HEK293T (cell line): ENCODE measurements around the gene TBC1D22A.

Experiments
- CTCF ChIA-PET: fragments of 350-600 bp; formaldehyde crosslinking; extraction: SDS; loops from one replicate; lab custom pipeline; 2021; ENCODE audit warnings: antibody characterized with exemption, inconsistent platforms; lab: Yijun Ruan, JAX
- POLR2A ChIA-PET: fragments of 350-600 bp; formaldehyde crosslinking; extraction: SDS; loops from one replicate; lab custom pipeline; 2020; ENCODE audit warnings: antibody characterized with exemption, inconsistent platforms; lab: Yijun Ruan, JAX
- DNase-seq: peaks from one replicate; pipeline ENCODE4 v3.0.0; 2012; ENCODE audit warnings: mixed read lengths; ENCODE audit errors: extremely low spot score
- ARNT ChIP-seq: fragments of 450-650 bp; IDR thresholded peaks from 2 replicates; pipeline ENCODE4 v1.6.1; 2017; ENCODE audit warnings: mild to moderate bottlenecking
- BHLHE40 ChIP-seq: fragments of 450-650 bp; IDR thresholded peaks from 2 replicates; pipeline ENCODE4 v1.6.1; 2016; ENCODE audit warnings: mild to moderate bottlenecking, moderate library complexity, borderline replicate concordance
- CTBP1 ChIP-seq: fragments of 450-650 bp; IDR thresholded peaks from 2 replicates; pipeline ENCODE4 v1.6.1; 2016; ENCODE audit warnings: borderline replicate concordance
- ELF4 ChIP-seq: fragments of 450-650 bp; IDR thresholded peaks from 2 replicates; pipeline ENCODE4 v1.6.1; 2017; ENCODE audit warnings: antibody characterized with exemption
- FOXA1 ChIP-seq: fragments of 450-650 bp; IDR thresholded peaks from 2 replicates; pipeline ENCODE4 v1.6.1; 2016; ENCODE audit warnings: mild to moderate bottlenecking
- FOXK2 ChIP-seq: fragments of 450-650 bp; IDR thresholded peaks from 2 replicates; pipeline ENCODE4 v1.6.1; 2016; ENCODE audit warnings: mild to moderate bottlenecking
- FOXM1 ChIP-seq: fragments of 450-650 bp; IDR thresholded peaks from 2 replicates; pipeline ENCODE4 v1.6.1; 2017; ENCODE audit warnings: mild to moderate bottlenecking, borderline replicate concordance
- HDGF ChIP-seq: fragments of 450-650 bp; IDR thresholded peaks from 2 replicates; pipeline ENCODE4 v1.6.1; 2017; ENCODE audit warnings: antibody characterized with exemption, borderline replicate concordance
- L3MBTL2 ChIP-seq: fragments of 450-650 bp; conservative IDR thresholded peaks from 2 replicates; pipeline ENCODE4 v1.6.1; 2016; ENCODE audit warnings: mild to moderate bottlenecking
- LEF1 ChIP-seq: fragments of 450-650 bp; IDR thresholded peaks from 2 replicates; pipeline ENCODE4 v1.6.1; 2017; ENCODE audit warnings: mild to moderate bottlenecking, borderline replicate concordance
- NFRKB ChIP-seq: fragments of 450-650 bp; IDR thresholded peaks from 2 replicates; pipeline ENCODE4 v1.6.1; 2016; ENCODE audit warnings: mild to moderate bottlenecking, moderate library complexity
- SP1 ChIP-seq: fragments of 450-650 bp; IDR thresholded peaks from 2 replicates; pipeline ENCODE4 v1.6.1; 2017
- SUZ12 ChIP-seq: fragments of 450-650 bp; IDR thresholded peaks from 2 replicates; pipeline ENCODE4 v1.6.1; 2016; ENCODE audit warnings: mild to moderate bottlenecking
- ZNF384 ChIP-seq: fragments of 450-650 bp; IDR thresholded peaks from 2 replicates; pipeline ENCODE4 v1.6.1; 2016
- TF ChIP-seq, protein P1 (sequence below): fragments of 450-650 bp; IDR thresholded peaks from 2 replicates; pipeline ENCODE4 v1.6.1; 2016

The TBC1D22A gene

GRCh38 chr22:46798366-46799350, 36.2 kb downstream of the TBC1D22A start:
- TF ChIP-seq FOXK2, result no peak
- no peak for TF ChIP-seq LEF1
- no peak for TF ChIP-seq ZNF384
- no peak for TF ChIP-seq NFRKB
- TF ChIP-seq BHLHE40, result no peak
- TF ChIP-seq, protein P1, sequence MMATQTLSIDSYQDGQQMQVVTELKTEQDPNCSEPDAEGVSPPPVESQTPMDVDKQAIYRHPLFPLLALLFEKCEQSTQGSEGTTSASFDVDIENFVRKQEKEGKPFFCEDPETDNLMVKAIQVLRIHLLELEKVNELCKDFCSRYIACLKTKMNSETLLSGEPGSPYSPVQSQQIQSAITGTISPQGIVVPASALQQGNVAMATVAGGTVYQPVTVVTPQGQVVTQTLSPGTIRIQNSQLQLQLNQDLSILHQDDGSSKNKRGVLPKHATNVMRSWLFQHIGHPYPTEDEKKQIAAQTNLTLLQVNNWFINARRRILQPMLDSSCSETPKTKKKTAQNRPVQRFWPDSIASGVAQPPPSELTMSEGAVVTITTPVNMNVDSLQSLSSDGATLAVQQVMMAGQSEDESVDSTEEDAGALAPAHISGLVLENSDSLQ, result no peak
- no peak for TF ChIP-seq FOXM1
- no peak for TF ChIP-seq CTBP1
- no peak for TF ChIP-seq SUZ12
- TF ChIP-seq SP1, result no peak
- ChIA-PET POLR2A (no interaction called here), CTCF (interaction anchor here (0.6 to 1.2 kb wide), 10 partner anchors 11 to 614 kb away, joined by 3 to 6 read pairs (median 4); no protein-coding TSS in a partner anchor)
- peak; percentile 86 for DNase-seq

- ChIA-PET POLR2A (no interaction called here), CTCF (interaction anchor here (0.6 kb wide), 2 partner anchors 30 to 41 kb away, joined by 3 read pairs; no protein-coding TSS in a partner anchor)
- no peak for TF ChIP-seq HDGF
- DNase-seq, result no peak
Observed at GRCh38 chr22:46799626-46800025, 37.2 kb downstream of the TBC1D22A start.

DNA sequence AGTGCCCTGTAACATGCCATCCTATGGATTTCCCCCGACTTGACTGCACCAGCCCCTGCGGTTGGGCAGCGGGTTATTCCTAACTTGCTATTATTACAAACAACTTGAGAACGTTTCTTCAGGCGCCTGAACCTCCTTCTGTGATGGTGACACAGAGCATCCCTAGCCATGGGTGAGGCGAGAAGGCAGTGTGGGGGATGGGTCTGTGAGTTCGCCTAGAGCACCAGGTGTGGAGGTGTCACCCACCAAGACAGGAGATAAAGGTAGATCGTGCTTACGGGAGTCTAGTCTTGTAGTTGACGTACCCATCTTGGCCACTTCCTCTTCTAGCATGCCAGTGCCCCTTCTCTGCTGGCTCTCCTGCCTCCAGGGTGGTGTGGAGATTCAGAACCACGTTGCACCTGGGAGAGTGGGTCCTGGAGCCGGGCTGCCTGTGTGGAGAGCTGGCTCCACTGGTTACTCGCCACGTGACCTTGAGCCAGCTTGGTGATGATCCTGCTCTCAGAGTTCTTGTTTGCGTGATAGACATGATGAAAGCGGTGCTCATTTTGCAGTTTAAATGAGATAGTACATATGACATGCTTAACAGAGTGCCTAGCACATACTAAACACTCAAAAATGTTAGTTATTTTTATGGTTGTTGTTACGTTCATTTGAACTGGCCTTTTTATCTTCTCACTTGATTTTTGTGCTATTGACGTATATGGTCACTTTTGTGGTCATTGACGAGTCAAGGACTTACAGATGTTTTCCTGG, 37.8 kb downstream of the TBC1D22A start:
- ChIA-PET CTCF (no interaction called here), POLR2A (interaction anchor here (1.1 kb wide), 1 partner anchor 38 kb away, joined by 6 read pairs; the partner anchor contains the start of gene TBC1D22A)
- DNase-seq, result no peak
- no peak for TF ChIP-seq LEF1
- TF ChIP-seq FOXA1, result no peak
- no peak for TF ChIP-seq HDGF

DNA sequence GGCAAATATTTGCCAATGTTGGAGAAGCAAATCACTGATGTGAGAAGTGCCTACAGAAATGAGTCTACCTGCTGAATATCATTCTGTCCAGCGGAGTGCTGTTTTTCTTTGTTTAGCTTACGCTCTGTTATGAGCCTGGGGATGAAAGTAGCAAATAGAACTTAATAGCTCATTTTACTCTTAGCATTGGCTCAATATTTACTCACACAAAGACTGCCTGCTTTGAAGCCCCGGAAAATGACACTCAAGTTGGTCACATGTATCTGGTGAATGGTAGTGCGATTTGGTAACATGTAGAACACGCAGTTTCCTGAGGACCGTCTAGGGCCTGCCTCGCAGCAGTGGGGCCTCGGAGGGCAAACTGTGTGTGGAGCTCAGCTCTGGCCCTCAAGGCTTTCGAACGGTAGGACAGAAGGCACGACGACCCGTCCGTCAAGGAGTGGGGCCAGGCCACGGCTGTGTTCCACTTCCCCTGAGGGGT, 38.9 kb downstream of the TBC1D22A start:
- TF ChIP-seq FOXM1, result no peak
- POLR2A ChIA-PET, result interaction anchor here (1.1 kb wide), 1 partner anchor 39 kb away, joined by 6 read pairs; the partner anchor contains the start of gene TBC1D22A
- no peak for DNase-seq
- CTCF ChIA-PET, result interaction anchor here (0.5 to 1.0 kb wide), 2 partner anchors 11 to 431 kb away, joined by 3 to 4 read pairs; no protein-coding TSS in a partner anchor

- TF ChIP-seq SUZ12, result no peak
- TF ChIP-seq, protein P1, result no peak
- TF ChIP-seq ARNT, result no peak
- TF ChIP-seq FOXM1, result no peak
- no peak for TF ChIP-seq ZNF384
- TF ChIP-seq NFRKB, result no peak
- TF ChIP-seq SP1, result no peak
- no peak for TF ChIP-seq ELF4
- TF ChIP-seq L3MBTL2, result no peak
- ChIA-PET POLR2A (interaction anchor here (2.0 kb wide), 1 partner anchor 40 kb away, joined by 13 read pairs; the partner anchor contains the start of gene TBC1D22A), CTCF (interaction anchor here (0.5 to 2.4 kb wide), 6 partner anchors 10 to 430 kb away, joined by 3 to 8 read pairs (median 4); no protein-coding TSS in a partner anchor)
- DNase-seq, result no peak
Observed at GRCh38 chr22:46801826-46802607, 39.6 kb downstream of the TBC1D22A start.

DNA sequence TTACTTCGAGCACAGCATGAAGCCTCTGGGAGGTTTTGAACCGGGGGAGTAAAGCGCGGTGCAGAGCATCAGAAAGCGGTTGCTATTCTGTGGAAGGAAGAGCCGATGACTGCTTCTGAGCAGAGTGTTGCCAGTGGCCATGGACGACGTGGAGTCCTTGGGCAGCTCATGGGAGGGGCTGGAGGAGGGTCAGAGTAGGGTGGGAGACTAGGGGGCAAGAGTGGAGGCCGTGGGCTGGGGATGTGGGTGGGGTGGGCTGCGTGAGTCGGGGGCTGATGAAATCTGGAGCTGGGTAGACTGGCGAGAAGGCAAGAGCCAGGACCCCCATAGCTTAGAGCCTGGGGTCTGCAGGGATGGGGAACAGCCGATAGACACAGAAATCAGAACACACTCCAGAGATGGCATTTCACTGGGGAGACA, 40.2 kb downstream of the TBC1D22A start:
- DNase-seq, result no peak
- ChIA-PET POLR2A (interaction anchor here (2.0 kb wide), 1 partner anchor 40 kb away, joined by 13 read pairs; the partner anchor contains the start of gene TBC1D22A), CTCF (interaction anchor here (0.7 to 2.4 kb wide), 9 partner anchors 10 to 44 kb away, joined by 3 to 8 read pairs (median 5); no protein-coding TSS in a partner anchor)
- TF ChIP-seq SP1 (no peak), FOXA1 (no peak), ARNT (no peak), FOXK2 (no peak), ZNF384 (no peak), ELF4 (no peak), LEF1 (no peak), BHLHE40 (no peak), SUZ12 (no peak), NFRKB (no peak), HDGF (no peak), FOXM1 (no peak), CTBP1 (no peak), L3MBTL2 (no peak)
